KOPT-K1 (cell line): ENCODE measurements around the gene PFKP.
A peak's percentile ranks its signal among the peaks of the same experiment; 100 is the strongest.
"Not testable (repeated sequence)": the region's sequence is repeated elsewhere in the genome, so short reads cannot be mapped to it uniquely, and the experiment has no call there.

Experiments used
- H3K27ac ChIP-seq: fragments of 200-600 bp; sonication (generic); 2 replicates; pipeline ENCODE4 v1.5.1; 2016; ENCODE audit warnings: antibody characterized with exemption, mild to moderate bottlenecking, low read depth, low read length; ENCODE audit not compliant: poor library complexity, severe bottlenecking
- H3K36me3 ChIP-seq: fragments of 200-600 bp; sonication (generic); 2 replicates; pipeline ENCODE4 v1.5.1; 2017; ENCODE audit warnings: antibody characterized with exemption, mild to moderate bottlenecking, low read length, moderate library complexity; ENCODE audit not compliant: insufficient read depth
- H3K9me3 ChIP-seq: fragments of 200-600 bp; sonication (generic); 2 replicates; pipeline ENCODE4 v1.5.1; 2017; ENCODE audit warnings: antibody characterized with exemption, low read length, mild to moderate bottlenecking; ENCODE audit not compliant: insufficient read depth, poor library complexity, severe bottlenecking

PFKP gene

DNA sequence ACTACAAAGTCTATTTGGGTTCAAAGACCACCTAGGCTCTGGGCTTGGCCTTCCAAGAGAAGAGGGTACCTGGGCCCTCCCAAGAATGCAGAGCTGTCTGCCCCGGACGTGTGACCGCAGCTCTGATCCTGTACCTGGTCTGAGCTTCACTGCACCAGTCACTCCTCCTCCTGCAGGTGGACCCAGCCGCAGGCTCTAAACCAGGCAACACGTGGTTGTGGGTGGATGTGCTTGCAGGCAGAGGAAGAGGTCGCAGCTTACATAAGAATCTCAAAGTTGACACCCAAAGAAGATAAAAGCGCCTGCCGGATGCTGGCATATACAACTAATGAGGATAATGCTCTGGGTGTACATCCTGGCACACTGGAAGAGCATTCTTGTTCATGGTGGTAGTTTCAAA is 9.4 kb upstream of the PFKP start:
- no peak overlapping the region for H3K27ac ChIP-seq
- H3K36me3 ChIP-seq, result no peaks in the 10 kb centered on the region
- H3K9me3 ChIP-seq, result peaks cover 4% of the 10 kb centered on the region

DNA sequence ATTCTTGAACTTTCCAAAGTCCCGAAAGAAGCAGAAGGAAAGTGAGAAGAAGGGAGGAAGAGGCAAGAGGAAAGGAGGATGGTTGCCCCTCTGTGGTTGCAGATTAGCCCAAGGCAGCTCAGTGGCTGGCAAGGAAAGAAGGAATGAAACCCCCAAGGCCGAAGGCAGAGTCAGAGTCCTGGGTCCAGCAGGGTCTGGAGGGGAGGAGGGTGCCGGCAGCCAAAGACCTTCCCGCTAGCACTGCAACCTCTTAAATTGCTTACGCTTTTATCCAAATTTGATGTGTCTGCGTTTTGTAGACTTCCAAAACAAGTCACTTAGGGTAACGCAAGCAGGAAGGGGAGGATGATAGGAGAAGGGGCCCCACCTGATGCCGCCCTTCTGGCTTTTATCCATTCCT is 7.4 kb upstream of the PFKP start:
- H3K27ac ChIP-seq, result no peak overlapping the region
- no peaks in the 10 kb centered on the region for H3K9me3 ChIP-seq
- H3K36me3 ChIP-seq, result no peaks in the 10 kb centered on the region

GRCh38 chr10:3060481-3060889 is 6.9 kb upstream of the PFKP start:
- H3K27ac ChIP-seq, result no peak overlapping the region
- no peaks in the 10 kb centered on the region for H3K9me3 ChIP-seq
- no peaks in the 10 kb centered on the region for H3K36me3 ChIP-seq

- H3K36me3 ChIP-seq, H3K27ac ChIP-seq, H3K9me3 ChIP-seq: not testable (repeated sequence)
Measured at GRCh38 chr10:3061323-3061898, 5.9 kb upstream of the PFKP start.

GRCh38 chr10:3062502-3063186 is 4.7 kb upstream of the PFKP start:
- Histone ChIP-seq H3K9me3 (no peaks in the 10 kb centered on the region), H3K36me3 (no peaks in the 10 kb centered on the region), H3K27ac (no peak overlapping the region)

- Histone ChIP-seq H3K27ac (no peak overlapping the region), H3K36me3 (peaks cover 1% of the 10 kb centered on the region; the same call in 1 of the 2 replicates)
Measured at GRCh38 chr10:3064423-3064822, 2.9 kb upstream of the PFKP start.

DNA sequence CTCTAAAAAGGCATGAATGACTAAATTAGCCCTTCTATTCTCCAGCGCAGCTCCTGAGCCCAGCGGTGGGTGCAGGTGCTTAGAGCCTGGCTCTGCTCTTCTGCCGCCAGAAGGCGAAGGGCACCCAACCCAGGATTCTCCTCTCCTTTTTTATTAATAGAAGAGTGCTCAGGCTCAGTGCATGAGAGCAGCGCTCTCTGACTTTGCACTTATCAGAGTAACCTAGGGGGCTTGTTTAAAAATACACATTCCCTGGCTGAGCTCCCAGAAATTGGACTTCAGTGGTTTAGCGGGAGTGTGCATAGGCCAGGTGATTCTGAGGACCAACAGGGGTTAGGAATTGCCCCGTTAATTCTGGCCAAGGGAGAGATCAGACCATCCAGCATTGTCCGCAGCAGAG is 1.7 kb upstream of the PFKP start:
- no peak overlapping the region for H3K27ac ChIP-seq
- no peaks in the 10 kb centered on the region for H3K9me3 ChIP-seq
- peaks cover 13% of the 10 kb centered on the region for H3K36me3 ChIP-seq

More at GRCh38 chr10:3064423-3064822, 2.9 kb upstream of the PFKP start:
- H3K9me3 ChIP-seq, result no peaks in the 10 kb centered on the region

GRCh38 chr10:3066317-3067117 is 831 bp upstream of the PFKP start:
- Histone ChIP-seq H3K9me3 (no peaks in the 10 kb centered on the region), H3K27ac (no peak overlapping the region), H3K36me3 (peaks cover 22% of the 10 kb centered on the region)

- no peaks in the 10 kb centered on the region for H3K9me3 ChIP-seq
- peaks cover 35% of the 10 kb centered on the region for H3K36me3 ChIP-seq
- peak overlapping the region; percentile 85 for H3K27ac ChIP-seq
Measured at GRCh38 chr10:3067859-3068179, 471 bp downstream of the PFKP start.

DNA sequence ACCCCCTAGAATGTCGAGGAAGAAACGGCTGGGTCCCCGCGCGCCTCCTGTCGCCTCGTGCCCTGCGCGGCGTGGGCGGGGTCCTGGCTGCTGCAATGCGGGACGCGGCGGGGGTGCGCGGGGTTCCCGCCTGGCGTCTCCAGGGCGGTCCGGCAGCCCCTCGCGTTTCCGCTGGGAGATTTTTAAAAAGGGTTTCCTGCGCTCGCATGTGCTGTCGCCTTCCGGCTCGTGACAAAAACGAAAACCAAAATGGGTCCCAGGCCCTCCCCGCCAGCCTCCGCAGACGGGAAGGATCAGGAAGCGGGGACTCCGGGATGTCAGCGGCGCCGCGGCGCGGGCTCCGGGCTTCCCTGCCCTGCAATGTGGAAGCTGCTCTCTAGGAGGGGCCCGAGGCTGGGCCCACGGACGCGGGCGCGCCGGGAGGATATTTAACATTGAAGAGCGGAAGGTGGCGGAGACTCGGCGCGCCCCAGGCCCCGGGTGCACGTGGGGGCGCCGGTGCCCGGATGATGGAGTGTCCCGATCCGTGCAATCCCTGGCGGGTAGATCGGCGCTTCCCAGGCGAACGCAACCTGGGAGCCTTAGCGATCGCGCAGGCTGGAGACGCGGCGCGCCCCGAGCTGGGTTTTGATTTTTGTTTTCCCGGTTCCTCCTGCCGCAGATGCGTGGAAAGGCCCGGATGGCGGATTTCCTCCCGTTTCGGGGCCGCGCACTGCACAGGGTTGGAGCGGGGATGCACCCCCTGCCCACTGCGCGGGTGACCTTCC is 1.0 kb downstream of the PFKP start:
- H3K36me3 ChIP-seq, result peaks cover 41% of the 10 kb centered on the region
- peak overlapping the region; percentile 85 for H3K27ac ChIP-seq
- no peaks in the 10 kb centered on the region for H3K9me3 ChIP-seq

GRCh38 chr10:3068968-3069737 is 1.8 kb downstream of the PFKP start:
- peak overlapping the region; percentile 85 for H3K27ac ChIP-seq
- no peaks in the 10 kb centered on the region for H3K9me3 ChIP-seq
- H3K36me3 ChIP-seq, result peaks cover 49% of the 10 kb centered on the region

GRCh38 chr10:3069876-3070275 is 2.5 kb downstream of the PFKP start:
- H3K27ac ChIP-seq, result no peak overlapping the region
- peaks cover 56% of the 10 kb centered on the region for H3K36me3 ChIP-seq
- H3K9me3 ChIP-seq, result no peaks in the 10 kb centered on the region

DNA sequence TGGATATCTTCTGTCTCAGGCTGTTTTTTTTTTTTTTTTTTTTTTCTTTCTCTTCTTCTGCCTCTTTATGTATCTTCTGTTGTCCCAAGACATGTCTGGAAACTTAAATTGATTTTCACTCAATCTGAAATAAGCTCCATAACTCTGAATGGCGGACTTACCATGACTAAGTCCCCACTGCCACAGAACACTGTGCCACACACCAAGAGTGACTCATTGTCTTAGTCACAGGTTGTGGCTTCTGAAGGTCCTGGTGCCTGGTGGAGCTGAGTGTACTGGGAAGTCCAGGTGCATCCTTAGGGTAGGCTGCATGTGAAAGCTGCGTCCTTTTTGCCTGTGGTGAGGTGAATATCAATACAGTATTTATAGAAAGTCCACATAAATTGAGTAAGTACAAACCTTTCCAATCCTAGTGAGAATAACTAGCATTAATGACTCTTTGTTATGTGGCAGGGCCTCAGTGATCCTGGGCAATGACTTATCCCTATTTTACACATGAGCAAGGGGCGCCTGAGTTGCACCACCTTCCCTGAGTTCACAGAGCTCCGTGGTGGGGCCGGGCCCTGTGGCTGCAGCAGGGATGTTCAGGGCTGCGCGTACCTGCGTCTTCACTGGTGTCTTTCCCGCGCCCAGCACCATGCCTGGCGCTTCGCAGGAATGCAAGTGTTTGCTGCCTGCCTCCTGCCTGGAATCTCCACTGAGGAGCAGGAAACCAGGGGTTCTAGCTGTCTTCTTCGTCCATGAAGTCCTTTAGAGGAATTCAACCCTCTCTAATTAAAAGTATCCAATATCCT is 4.3 kb downstream of the PFKP start:
- Histone ChIP-seq H3K36me3 (peaks cover 73% of the 10 kb centered on the region), H3K9me3 (no peaks in the 10 kb centered on the region), H3K27ac (no peak overlapping the region)
